ENCODE measurements around the gene MYBL2. TPM values are rescaled to one million over a fixed set of nuclear protein-coding genes. Genes with fewer than 3 reads are reported as not detected.
"Not testable (repeated sequence)": the region's sequence is repeated elsewhere in the genome, so short reads cannot be mapped to it uniquely, and the experiment has no call there.

MYBL2 gene
- total RNA-seq, 1 experiment from 2014 or later: 159 TPM

DNA sequence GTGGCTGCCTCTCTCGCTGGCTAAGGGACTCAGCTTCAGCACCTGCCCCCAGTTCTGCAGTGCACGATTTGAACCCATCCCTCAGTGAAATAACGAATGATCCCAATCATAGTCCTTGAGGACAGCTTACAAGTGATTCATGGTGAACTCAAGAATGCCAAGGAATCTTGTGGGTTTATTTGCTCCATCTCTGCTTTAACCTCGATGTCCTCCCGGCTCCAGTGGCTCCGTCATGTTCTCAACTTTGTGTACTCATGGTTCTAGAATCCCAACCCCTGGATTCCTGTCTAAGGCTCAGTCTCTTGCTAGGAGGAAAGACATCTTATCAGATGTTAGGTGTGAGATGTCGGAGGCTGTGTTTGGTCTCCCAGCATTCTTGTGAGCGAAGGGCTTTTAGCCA is 88.9 kb downstream of the MYBL2 start:
- Mint-ChIP-seq H3K36me3 (ENCODE audit: insufficient read depth in 1 of 3, low read depth in 3 of 3) (no peaks in the 10 kb centered on the region), H3K4me3 (no peak overlapping the region), H3K27me3 (ENCODE audit: low read depth) (peaks cover 2% of the 10 kb centered on the region), H3K9me3 (no peaks in the 10 kb centered on the region; a peak in 2 of 5 replicates), H3K4me1 (no peaks in the 10 kb centered on the region), H3K27ac (no peak overlapping the region)
- Histone ChIP-seq H3K27me3 (ENCODE audit: insufficient read depth, low read length) (no peaks in the 10 kb centered on the region), H2AK5ac (ENCODE audit: insufficient read length, low read length) (no peak overlapping the region), H4K91ac (ENCODE audit: insufficient read length, low read depth, low read length) (no peak overlapping the region), H3K14ac (ENCODE audit: insufficient read depth, low read length) (no peak overlapping the region), H3K4me1 (ENCODE audit: insufficient read depth, low read length) (no peaks in the 10 kb centered on the region), H3K9ac (ENCODE audit: extremely low read depth, insufficient read length, low read length) (no peak overlapping the region), H3K27ac (ENCODE audit: insufficient read length, low read depth, low read length) (no peak overlapping the region), H4K8ac (replicated peaks; ENCODE audit: insufficient read length, low read depth, low read length) (no peak overlapping the region), H4K20me1 (ENCODE audit: control insufficient read depth, insufficient read depth, insufficient read length) (no peaks in the 10 kb centered on the region), H3K18ac (ENCODE audit: insufficient read length, low read depth, low read length) (no peak overlapping the region), H3T11ph (ENCODE audit: low read length) (no peak overlapping the region), H3K23me2 (ENCODE audit: insufficient read length, low read depth, low read length, poor library complexity, severe bottlenecking) (no peaks in the 10 kb centered on the region), H3K79me2 (ENCODE audit: insufficient read depth, low read length) (no peaks in the 10 kb centered on the region), H3K4me2 (ENCODE audit: insufficient read depth, insufficient read length, low read length) (no peak overlapping the region), H2BK15ac (ENCODE audit: low read depth, low read length) (no peak overlapping the region), H3K9me3 (ENCODE audit: control insufficient read depth, low read depth, low read length) (no peaks in the 10 kb centered on the region), H3K23ac (ENCODE audit: insufficient read length, low read depth, low read length) (no peak overlapping the region), H3K4ac (ENCODE audit: low read depth, low read length) (no peak overlapping the region), H2BK12ac (ENCODE audit: insufficient read length, low read depth, low read length) (no peak overlapping the region), H4K5ac (ENCODE audit: insufficient read length, low read depth, low read length) (no peak overlapping the region), H3K56ac (ENCODE audit: insufficient read length, low read depth, low read length) (no peak overlapping the region), H3K79me1 (ENCODE audit: insufficient read depth, low read depth, low read length, poor library complexity, severe bottlenecking) (no peaks in the 10 kb centered on the region), H2BK20ac (ENCODE audit: low read depth, low read length, poor library complexity, severe bottlenecking) (no peak overlapping the region), H2BK120ac (ENCODE audit: low read depth, low read length, poor library complexity, severe bottlenecking) (no peak overlapping the region), H2AFZ (ENCODE audit: low read length) (no peak overlapping the region), H2BK5ac (ENCODE audit: insufficient read length, low read length) (no peak overlapping the region)
- DNase-seq: no peak
- TF ChIP-seq, protein P1, sequence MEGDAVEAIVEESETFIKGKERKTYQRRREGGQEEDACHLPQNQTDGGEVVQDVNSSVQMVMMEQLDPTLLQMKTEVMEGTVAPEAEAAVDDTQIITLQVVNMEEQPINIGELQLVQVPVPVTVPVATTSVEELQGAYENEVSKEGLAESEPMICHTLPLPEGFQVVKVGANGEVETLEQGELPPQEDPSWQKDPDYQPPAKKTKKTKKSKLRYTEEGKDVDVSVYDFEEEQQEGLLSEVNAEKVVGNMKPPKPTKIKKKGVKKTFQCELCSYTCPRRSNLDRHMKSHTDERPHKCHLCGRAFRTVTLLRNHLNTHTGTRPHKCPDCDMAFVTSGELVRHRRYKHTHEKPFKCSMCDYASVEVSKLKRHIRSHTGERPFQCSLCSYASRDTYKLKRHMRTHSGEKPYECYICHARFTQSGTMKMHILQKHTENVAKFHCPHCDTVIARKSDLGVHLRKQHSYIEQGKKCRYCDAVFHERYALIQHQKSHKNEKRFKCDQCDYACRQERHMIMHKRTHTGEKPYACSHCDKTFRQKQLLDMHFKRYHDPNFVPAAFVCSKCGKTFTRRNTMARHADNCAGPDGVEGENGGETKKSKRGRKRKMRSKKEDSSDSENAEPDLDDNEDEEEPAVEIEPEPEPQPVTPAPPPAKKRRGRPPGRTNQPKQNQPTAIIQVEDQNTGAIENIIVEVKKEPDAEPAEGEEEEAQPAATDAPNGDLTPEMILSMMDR (conservative IDR thresholded peaks at IDR 0.05): no peak
- WGBS (ENCODE audit: extremely low coverage, insufficient read length, low lambda C conversion rate): no CpG with 5 or more reads among the region's 8 CpGs

DNA sequence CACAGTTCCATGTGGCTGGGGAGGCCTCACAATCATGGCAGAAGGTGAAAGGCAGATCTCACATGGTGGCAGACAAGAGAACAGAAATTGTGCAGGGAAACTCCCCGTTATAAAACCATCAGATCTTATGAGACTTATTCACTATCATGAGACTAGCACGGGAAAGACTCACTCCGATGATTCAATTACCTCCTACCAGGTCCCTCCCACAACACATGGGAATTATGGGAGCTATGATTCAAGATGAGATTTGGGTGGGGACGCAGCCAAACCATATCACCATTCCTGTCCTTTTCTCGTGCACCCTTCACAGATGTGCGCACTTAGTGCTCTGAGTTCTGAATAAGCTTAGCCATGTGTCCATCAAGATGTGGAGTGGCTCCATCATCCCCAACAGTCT is 91.0 kb downstream of the MYBL2 start:
- H3K36me3 Mint-ChIP-seq (ENCODE audit: insufficient read depth in 1 of 3, low read depth in 3 of 3); H3K4me2 ChIP-seq (ENCODE audit: insufficient read depth, insufficient read length, low read length); H4K20me1 ChIP-seq (ENCODE audit: control insufficient read depth, insufficient read depth, insufficient read length); H3K27ac ChIP-seq (ENCODE audit: insufficient read length, low read depth, low read length); H3K4me1 Mint-ChIP-seq; H3K9ac ChIP-seq (ENCODE audit: extremely low read depth, insufficient read length, low read length); H3K79me1 ChIP-seq (ENCODE audit: insufficient read depth, low read depth, low read length, poor library complexity, severe bottlenecking); H3K23me2 ChIP-seq (ENCODE audit: insufficient read length, low read depth, low read length, poor library complexity, severe bottlenecking); H3K56ac ChIP-seq (ENCODE audit: insufficient read length, low read depth, low read length); H2AK5ac ChIP-seq (ENCODE audit: insufficient read length, low read length); H3K14ac ChIP-seq (ENCODE audit: insufficient read depth, low read length); H3K23ac ChIP-seq (ENCODE audit: insufficient read length, low read depth, low read length); H4K91ac ChIP-seq (ENCODE audit: insufficient read length, low read depth, low read length); H2BK12ac ChIP-seq (ENCODE audit: insufficient read length, low read depth, low read length); H4K5ac ChIP-seq (ENCODE audit: insufficient read length, low read depth, low read length); H2AFZ ChIP-seq (ENCODE audit: low read length); H3K27ac Mint-ChIP-seq; H3K27me3 Mint-ChIP-seq (ENCODE audit: low read depth); H2BK5ac ChIP-seq (ENCODE audit: insufficient read length, low read length); H3K9me3 ChIP-seq (ENCODE audit: control insufficient read depth, low read depth, low read length); H2BK15ac ChIP-seq (ENCODE audit: low read depth, low read length); H3K4ac ChIP-seq (ENCODE audit: low read depth, low read length); H3K4me3 Mint-ChIP-seq; H4K8ac ChIP-seq (replicated peaks; ENCODE audit: insufficient read length, low read depth, low read length); H3K9me3 Mint-ChIP-seq; H3K79me2 ChIP-seq (ENCODE audit: insufficient read depth, low read length); H3K18ac ChIP-seq (ENCODE audit: insufficient read length, low read depth, low read length); DNase-seq; H3T11ph ChIP-seq (ENCODE audit: low read length); H2BK20ac ChIP-seq (ENCODE audit: low read depth, low read length, poor library complexity, severe bottlenecking); H2BK120ac ChIP-seq (ENCODE audit: low read depth, low read length, poor library complexity, severe bottlenecking); H3K4me1 ChIP-seq (ENCODE audit: insufficient read depth, low read length); H3K27me3 ChIP-seq (ENCODE audit: insufficient read depth, low read length): not testable (repeated sequence)
- WGBS (ENCODE audit: extremely low coverage, insufficient read length, low lambda C conversion rate): no CpG with 5 or more reads among the region's 6 CpGs

All from H9 (cell line).